HG03045 (cell line): ENCODE data around the gene FCRL2.

Source experiments
- ATAC-seq: cut with Tn5 transposase; IDR thresholded peaks from one replicate; pipeline ENCODE4 v1.9.1; 2021; ENCODE audit warnings: mild to moderate bottlenecking, moderate library complexity; ENCODE audit not compliant: unreplicated experiment

FCRL2 gene, protein sequence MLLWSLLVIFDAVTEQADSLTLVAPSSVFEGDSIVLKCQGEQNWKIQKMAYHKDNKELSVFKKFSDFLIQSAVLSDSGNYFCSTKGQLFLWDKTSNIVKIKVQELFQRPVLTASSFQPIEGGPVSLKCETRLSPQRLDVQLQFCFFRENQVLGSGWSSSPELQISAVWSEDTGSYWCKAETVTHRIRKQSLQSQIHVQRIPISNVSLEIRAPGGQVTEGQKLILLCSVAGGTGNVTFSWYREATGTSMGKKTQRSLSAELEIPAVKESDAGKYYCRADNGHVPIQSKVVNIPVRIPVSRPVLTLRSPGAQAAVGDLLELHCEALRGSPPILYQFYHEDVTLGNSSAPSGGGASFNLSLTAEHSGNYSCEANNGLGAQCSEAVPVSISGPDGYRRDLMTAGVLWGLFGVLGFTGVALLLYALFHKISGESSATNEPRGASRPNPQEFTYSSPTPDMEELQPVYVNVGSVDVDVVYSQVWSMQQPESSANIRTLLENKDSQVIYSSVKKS

DNA sequence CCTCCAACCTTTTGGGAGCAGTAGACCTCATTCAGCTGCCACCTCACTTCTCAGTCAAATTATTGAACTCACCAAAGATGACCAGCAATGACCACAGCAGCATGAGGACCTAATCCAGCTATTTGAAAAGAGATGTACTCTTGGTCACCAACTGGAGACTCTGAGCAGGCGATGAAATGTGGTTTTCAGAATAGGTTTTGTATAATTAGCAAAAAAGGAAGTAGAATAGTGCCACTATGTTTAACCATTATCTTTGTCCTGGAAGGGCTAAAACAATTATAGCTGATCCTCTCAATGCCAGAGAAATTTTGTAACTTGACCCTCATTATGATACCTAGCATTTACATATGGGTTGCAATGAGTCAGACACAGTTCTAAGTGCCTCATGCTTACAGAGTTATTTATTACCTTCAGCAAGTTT is at the start of gene FCRL2:
TSS of gene FCRL2 (minus strand) at position 162 of the 421 bp plus-strand sequence. CDS start at position 103, 59 bp downstream.
- ATAC-seq, result peak; percentile 54

DNA sequence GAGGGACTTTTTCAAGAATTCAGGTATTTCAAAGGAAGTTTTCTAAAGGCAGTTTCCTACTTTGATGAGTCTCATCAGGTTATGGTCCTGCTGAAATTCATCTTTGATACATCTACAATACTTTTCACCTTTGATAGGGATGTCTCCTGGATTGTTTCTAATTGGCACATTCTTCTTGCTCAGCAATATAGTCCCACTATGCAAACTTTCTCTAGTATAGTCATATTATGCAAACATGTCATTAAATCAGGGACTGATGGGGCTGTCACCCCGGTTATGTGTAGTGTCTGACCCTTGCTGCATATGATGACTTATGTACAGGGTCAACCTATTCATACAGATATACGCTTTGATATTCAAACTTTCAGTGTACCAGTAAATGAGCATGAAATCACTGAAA is 43.4 kb upstream of the FCRL2 start:
- no peak for ATAC-seq

DNA sequence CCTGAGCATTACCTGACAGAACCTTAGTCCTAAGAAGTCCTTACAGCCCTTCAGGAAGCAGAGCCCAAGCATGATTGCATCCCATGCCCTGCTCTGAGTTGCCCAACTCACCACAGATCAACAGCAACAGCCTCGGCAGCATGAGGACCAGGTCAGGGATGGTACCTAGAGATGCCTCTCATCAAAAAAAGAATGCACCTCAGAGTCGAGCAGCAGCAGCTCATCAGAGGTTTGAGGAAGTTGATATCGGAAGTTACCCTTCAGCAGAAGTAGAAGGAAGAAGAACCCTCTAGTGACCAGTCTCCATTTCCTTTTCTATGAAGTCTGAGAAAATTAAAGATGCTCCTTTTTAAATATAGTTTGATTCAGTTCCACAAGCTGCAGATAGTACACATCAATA is 43.0 kb upstream of the FCRL2 start, which contains the start of gene FCRL1:
TSS of gene FCRL1 (minus strand) at position 225 of the 400 bp plus-strand sequence. CDS start at position 142, 83 bp downstream.
- ATAC-seq, result no peak

DNA sequence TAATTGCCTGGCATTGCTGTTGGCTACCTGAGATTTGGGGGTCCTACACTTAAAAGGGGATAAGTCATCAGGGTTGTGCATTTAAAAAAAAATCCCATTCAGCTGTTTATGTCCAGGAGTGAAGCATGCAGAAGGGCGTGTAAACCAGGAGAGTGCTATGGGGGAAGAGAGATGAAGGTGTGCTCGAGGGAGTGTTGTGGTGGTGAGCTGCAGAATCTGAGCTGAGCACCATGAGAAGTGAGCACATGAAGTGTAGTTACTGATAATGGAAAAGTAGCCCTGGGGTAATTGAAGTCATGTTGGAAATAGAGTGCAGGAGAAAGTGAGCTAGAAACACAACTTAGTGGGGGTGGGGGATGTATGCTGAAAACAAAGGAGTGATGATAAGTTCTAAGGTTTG is 42.3 kb upstream of the FCRL2 start:
- ATAC-seq, result no peak

DNA sequence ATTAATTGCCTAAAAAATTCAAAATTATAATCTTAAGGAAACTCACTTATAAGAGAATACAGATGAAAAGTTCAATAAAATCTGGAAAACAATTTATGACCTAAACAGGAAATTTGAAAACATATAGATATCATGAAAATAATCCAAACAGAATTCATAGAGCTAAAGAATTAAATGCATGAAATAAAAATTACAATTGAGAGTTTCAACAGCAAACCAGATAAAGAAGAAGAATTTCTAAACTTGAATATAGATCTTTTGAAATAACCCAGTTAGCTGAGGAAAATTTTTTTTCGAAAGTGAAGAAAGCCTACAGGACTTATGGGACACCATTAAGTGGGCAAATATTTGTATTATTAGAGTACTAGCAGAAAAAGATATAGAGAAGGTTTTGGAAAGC is 36.3 kb upstream of the FCRL2 start:
- ATAC-seq, result no peak

DNA sequence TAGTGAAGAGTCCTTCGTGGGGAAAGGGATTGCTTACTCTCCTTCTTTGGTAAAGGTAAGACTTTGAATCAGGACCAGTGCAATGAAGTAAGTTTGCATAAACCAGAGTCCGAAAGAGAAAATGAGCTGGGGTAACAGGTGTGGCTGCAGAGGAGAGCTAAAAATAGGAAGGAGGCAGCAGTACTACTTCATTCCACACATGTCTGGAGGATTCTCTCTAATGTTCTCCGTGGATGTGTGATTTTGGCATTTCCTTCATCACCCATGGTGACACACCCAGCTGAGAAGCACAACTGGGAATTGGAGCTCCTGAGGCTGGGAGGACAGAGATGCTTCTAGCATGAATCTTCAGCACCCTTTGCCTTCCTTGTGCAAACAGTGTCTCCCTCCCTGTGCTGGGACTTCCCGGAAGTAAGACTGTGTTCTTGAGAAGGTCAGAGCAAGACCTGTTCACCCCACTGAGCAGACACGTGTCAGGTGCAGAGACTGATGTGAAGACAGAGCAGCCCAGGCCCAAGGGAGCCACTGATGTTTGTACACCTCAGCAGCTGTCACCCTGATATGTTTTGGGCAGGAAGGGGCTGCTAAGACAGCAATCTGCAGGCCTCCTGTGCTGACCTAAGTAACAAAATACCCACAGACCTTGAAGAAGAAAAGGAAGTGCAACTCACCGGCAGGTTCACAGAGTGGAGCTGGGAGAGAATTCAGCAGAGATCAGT is 29.7 kb upstream of the FCRL2 start:
- ATAC-seq, result peak; percentile 91

DNA sequence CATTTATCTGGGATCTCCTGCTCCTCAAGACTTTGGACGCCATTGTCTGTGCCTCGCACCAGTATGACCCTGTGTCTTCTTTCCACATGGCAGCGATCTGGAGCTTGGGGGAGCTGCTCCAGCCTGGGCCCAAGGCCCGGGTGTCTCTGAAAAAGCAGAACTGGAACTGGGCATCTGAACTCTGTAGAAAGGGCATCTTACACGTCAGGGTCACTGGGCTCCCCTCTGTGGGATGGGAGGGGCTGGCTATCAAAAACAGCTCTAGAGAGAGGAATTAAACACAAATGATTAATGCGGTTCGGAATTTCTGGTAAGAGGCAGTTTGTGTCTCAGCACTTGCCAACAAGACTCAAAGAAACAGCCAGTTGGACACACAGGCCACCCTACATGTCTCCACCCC is 26.9 kb upstream of the FCRL2 start:
- ATAC-seq, result no peak

DNA sequence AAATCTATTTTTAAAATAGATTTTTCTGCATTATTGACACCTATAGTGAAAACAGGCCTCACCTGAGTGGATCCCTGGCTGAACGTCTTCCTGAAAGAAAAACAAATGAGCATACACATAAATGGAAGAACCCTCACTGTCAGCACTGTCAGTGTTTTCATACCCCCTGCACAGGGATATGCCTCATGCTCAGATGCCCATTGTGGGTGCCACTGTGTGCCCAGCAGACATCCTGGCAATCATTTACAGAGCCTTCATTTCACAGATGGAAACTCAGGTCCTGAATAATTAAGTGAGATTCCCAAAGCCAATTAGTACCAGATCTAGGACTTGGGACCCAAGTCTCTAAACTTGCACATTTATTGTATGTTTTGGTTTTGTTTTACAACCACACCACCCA is 23.1 kb upstream of the FCRL2 start:
- no peak for ATAC-seq

DNA sequence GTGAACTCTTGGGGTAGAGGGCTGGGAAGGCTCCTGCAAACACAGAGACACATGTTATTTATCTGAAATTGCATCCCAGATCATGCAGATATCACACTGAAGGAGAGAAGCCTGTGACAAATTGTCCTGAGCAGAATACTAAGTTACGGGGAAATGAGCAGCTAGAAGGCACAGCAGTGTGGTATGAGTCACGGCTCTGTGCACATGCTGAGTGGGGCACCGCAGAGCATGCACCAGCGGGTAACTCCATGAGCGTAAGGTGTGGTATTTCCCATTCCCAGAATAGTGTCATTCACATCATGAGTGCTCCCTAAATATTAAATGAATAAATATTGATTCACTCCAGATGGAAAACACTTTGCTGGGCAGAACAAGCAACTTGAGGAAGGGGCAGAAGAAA is 21.3 kb upstream of the FCRL2 start:
- no peak for ATAC-seq

DNA sequence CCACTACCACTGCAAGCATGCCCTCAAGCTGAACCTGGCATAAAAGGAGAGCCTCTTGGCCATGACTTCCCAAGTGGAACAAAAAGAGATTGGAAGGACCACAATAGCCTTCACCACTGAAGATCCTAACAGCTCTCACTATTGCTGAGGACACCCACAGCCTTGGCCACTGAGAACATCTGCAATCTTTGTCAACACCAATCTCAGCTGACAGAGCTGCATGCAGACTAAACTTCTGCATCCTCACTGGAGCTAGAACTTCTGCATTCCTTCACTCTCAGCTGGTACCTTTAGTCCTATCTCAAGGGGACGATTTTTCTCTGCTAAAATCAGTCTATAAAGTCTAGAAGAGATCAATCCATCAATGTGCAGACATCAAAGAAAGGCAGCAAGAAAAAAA is 8.3 kb upstream of the FCRL2 start:
- no peak for ATAC-seq

DNA sequence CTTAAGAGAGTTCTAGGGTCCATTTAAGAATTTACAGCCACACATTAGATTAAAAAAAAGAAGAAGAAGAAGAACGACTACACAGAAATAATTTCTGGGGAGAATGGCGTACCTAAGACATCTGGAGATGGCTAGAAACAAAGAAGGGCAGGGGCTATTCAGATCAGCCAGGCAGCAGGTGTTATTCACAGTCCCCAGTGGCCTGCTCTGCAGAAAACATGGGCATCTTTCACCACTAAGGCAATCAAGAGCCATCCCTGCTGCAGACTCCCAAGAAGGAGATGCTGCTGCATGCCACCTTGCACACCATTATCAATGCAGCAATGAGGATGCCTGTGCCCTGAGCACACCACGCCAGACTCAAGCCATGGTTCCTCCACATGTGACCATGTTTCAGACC is 7.9 kb upstream of the FCRL2 start:
- no peak for ATAC-seq

DNA sequence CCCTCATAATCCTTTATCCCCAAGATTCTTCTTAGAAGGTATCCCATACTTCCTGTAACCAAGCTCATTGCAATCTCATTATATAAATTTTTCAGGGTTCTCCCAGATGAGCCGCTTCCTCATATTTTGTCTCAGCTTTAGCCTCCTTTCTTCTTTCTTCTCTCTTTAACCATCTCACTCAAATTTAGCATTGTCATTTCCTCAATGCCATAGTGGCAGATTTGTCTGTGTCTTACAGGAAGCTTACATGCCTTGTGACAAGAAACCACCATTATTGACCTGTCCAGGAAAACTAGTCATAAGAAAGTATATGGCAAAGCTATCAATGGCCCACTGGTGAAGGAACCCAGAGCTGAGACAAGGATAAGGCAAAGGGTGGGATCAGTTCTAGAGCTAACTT is 6.0 kb upstream of the FCRL2 start:
- no peak for ATAC-seq

DNA sequence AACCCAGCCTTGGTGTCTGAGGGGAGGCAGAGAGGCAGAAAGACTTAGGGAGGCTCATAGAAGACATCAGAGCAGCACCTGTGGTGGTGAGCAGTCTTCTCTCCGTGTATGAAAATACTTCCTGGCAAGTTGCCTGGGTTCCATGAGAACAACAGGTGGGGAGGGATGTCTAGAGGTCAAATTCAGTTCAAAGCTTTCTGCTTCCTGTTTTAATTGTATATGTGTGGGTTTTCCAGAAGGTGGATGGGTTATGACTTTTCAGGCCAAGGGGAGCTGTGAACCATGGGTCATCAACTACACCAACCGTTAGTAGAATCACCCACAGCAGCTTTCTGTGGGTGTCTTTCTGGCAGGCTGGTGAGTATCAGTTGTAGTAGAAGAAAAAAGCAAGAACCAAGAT is 4.1 kb upstream of the FCRL2 start:
- peak; percentile 53 for ATAC-seq

DNA sequence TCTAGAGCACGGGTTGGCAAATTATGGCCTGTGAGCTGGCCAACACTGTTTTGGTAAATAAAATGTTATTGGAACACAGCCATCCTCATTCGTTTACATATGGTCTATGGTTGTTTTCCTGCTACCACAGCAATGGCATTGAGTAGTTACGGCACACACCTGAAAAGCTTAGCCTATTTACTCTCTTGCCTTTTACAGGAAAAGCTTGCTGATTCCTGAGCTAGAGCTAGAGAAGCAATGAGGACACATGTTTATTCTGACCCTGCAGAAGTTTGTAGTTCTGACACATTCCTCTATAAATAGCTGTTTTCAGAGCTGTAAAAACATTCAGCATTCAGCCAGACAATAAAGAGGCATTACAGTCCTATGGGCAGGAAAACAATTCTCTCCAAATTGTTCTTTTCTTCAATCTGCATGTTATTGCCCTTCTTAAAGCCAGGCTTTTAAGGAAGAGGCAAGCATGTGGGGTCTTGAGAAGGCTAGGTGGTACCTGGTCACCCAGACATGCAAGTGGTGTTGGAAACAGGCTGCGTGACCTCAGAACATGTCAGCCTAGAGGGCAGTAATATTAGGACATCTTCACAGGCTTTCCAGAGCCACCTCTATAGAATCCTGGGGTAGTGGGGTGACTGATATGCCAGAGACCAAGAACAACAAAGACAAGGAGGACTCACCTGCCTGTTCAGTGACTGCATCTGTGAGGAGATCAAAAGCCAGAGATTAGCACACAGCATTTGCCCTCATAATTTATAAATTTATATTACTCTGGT is 1.6 kb downstream of the FCRL2 start:
- ATAC-seq, result no peak

DNA sequence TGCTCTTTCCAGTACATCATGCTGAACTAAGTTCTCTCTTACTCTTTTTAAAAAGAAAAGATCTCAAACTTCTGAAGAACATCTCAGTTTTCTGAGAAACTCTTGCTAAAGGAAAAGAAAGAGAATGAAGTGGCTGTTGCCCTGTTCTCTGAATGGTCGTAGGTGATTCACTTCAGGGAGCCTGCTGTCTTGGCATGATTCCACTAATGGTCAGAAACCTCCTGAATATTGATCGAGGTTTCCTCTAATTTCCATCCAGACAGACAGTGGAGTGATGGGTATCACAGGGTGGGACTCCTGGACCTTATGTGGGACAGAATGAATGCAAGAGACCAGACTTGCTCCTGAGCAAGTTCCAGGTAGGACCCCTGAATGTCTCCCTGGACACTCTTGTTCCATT is 2.5 kb downstream of the FCRL2 start:
- no peak for ATAC-seq

DNA sequence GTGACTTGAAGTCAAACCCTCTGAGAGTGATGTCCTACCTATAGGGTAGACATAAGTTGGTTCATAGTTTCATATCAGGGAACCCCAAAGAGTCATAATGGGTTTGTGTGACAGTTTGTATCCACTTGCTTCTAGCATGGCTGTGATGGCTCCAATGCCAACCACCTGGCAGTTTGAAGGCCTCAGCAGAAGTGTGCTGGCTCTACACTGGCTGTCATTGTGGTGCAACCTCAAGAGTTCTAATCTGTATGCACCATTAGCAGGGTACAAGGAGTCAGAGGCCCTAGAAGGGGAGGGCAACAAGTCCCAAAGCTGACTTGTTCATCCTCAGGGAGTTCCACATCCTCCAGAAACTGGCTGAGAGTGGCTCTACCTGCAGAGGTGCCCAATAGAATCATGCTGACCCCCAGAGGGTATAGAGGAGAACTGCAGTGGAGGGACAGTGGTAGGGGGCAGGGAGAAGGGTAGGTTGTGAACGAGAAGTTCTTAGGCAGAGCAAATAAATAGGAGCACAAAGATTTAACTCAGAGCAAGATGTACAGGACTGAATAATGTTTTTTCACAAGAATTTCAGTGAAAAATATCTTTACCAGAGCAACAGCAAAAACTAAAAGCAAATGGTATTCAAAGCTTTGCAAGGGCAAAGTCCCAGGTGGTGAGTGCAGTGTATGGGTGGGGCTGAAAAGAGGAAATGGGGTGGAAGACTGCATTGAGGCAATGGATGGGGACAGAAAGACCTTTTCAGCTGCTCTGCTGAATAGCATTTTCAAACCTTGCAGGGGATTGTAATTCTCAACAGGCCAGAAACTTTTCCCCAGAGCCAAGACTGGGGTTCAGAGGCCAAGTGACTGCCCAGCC is 3.2 kb downstream of the FCRL2 start:
- peak; percentile 59 for ATAC-seq

DNA sequence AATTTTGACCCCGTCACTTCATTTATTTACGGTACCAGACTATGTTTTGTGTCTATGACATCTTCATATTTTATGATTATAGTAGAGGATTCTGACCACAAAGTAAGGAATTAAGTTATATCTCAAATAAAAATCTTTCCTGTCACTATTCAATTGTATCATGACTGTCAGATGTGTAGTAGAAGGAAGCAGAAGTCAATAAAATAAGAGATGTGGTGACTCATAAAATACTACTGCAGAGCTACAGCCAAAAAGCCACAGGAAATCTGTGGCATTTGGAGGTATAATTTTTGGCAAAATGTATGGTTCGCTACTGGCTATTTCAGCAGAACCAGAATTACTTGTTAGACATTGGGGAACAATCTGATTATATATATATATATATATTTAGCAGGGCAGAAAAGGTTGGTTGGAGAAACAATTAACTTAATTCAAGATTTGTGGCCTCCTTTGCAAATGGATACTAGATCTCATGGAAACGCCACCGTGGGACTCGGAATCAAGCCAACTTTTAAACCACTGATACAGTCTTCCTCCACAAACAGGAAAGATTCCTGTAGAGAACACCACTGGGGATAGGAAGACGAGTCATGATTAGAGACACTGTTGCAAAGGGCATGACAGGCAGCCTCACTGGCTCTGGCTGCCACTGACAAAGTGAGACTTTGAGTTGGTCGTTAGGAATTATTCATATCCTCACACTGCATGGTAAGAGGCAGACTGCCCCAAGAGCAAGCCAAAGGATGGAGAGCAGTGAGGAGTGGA is 5.1 kb downstream of the FCRL2 start:
- no peak for ATAC-seq

DNA sequence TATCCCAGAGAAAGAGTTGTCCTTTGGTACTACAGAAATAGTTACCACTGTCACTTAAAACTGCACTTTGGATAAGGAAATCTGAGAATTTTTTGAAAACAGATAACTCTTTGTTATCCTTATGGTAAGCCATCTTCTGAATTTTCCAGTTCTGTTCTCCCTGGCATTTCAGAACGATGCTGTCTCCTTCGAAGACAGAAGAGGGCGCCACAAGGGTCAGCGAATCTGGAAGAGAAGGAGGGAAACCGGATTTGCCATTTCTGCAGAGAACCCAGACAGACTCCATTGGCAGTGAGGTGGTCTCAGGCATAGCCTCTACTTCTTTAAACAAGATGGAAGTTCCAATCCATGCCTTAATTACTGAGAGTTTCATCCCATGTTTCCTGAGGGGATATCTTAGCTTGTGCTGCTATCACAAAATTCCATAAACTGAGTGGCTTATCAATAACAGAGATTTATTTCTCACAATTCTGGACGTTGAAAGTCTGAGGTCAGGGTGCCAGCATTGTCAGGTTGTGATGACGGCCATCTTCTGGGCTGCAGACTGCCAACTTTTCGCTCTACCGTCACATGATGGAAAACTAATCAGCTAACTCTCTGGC is 6.4 kb downstream of the FCRL2 start:
- no peak for ATAC-seq

DNA sequence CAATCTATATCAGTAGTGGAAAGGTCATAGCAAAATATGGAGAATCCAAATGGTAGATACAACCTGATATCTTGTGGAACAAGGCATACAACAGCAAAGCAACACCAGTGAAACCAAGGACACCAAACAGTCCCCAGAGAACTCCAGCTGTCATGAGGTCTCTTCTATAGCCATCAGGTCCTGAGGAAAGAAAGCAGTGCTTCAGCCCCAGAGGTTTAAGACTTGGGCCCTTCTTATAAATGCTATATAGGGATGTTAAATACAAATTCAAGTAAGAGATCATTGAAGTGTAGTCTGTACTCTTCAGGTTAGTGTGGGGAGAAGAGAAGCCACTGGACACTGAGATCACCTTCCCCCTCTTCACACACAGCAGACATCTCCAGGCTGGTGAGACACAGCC is 10.1 kb downstream of the FCRL2 start:
- no peak for ATAC-seq
